ENCODE measurements around the gene MRPL58.

Gene MRPL58

GRCh38 chr17:75001915-75002843 lies 10.3 kb upstream of the MRPL58 start:
- no peak for DNase-seq (ENCODE audit: extremely low spot score)
- TF ChIP-seq ARNT (IDR thresholded peaks at IDR 0.05) (no peak), FOXM1 (IDR thresholded peaks at IDR 0.05; ENCODE audit: borderline replicate concordance) (no peak), NFRKB (IDR thresholded peaks at IDR 0.05) (no peak), ZNF384 (IDR thresholded peaks at IDR 0.05) (no peak), BHLHE40 (IDR thresholded peaks at IDR 0.05; ENCODE audit: borderline replicate concordance) (no peak), LEF1 (IDR thresholded peaks at IDR 0.05; ENCODE audit: borderline replicate concordance) (no peak), CTBP1 (IDR thresholded peaks at IDR 0.05; ENCODE audit: borderline replicate concordance) (no peak), L3MBTL2 (conservative IDR thresholded peaks at IDR 0.05) (no peak), FOXK2 (IDR thresholded peaks at IDR 0.05) (no peak), ELF4 (IDR thresholded peaks at IDR 0.05) (no peak), FOXA1 (IDR thresholded peaks at IDR 0.05) (no peak), TARDBP (IDR thresholded peaks at IDR 0.05) (no peak), SUZ12 (IDR thresholded peaks at IDR 0.05) (no peak), SP1 (IDR thresholded peaks at IDR 0.05) (no peak), HDGF (IDR thresholded peaks at IDR 0.05; ENCODE audit: borderline replicate concordance) (no peak)
- TF ChIP-seq, protein P1, sequence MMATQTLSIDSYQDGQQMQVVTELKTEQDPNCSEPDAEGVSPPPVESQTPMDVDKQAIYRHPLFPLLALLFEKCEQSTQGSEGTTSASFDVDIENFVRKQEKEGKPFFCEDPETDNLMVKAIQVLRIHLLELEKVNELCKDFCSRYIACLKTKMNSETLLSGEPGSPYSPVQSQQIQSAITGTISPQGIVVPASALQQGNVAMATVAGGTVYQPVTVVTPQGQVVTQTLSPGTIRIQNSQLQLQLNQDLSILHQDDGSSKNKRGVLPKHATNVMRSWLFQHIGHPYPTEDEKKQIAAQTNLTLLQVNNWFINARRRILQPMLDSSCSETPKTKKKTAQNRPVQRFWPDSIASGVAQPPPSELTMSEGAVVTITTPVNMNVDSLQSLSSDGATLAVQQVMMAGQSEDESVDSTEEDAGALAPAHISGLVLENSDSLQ (IDR thresholded peaks at IDR 0.05), result no peak
- POLR2A ChIA-PET, result interaction anchor here (0.6 to 3.3 kb wide), 2 partner anchors 10 to 33 kb away, joined by 3 to 23 read pairs; partner anchors contain the start of gene MRPL58
- CTCF ChIA-PET, result interaction anchor here (1.2 kb wide), 1 partner anchor 41 kb away, joined by 4 read pairs; no protein-coding TSS in a partner anchor

DNA sequence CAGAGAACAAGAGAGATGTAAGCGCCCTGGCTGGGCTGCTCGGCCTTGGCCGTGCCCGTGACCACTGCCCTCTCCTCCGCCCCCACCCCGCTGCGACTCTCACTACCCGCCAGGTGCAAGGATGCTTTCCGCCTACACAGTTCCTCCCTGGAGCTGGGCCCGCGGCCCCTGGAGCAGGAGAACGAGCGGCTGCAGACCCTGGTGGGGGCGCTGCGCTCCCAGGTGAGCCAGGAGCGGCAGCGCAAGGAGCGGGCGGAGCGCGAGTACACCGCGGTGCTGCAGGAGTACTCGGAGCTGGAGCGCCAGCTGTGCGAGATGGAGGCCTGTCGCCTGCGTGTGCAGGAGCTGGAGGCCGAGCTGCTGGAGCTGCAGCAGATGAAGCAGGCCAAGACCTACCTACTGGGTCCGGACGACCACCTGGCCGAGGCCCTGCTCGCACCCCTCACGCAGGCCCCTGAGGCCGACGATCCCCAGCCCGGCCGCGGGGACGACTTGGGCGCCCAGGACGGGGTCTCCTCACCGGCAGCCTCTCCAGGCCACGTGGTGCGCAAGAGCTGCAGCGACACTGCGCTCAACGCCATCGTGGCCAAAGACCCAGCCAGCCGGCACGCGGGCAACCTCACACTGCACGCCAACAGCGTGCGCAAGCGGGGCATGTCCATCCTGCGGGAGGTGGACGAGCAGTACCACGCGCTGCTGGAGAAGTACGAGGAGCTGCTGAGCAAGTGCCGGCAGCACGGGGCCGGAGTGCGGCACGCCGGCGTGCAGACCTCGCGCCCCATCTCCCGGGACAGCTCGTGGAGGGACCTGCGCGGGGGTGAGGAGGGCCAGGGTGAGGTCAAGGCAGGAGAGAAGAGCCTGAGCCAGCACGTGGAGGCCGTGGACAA lies 9.2 kb upstream of the MRPL58 start:
- CTCF ChIA-PET, result interaction anchor here (0.6 to 1.4 kb wide), 2 partner anchors 12 to 40 kb away, joined by 3 to 4 read pairs; no protein-coding TSS in a partner anchor

GRCh38 chr17:75003957-75004355 lies 8.5 kb upstream of the MRPL58 start:
- no peak for DNase-seq (ENCODE audit: extremely low spot score)
- ChIA-PET POLR2A (interaction anchor here (3.3 kb wide), 1 partner anchor 8 kb away, joined by 23 read pairs; the partner anchor contains the start of gene MRPL58), CTCF (interaction anchor here (0.6 to 1.4 kb wide), 3 partner anchors 13 to 43 kb away, joined by 3 to 4 read pairs (median 3); no protein-coding TSS in a partner anchor)
- TF ChIP-seq FOXK2 (IDR thresholded peaks at IDR 0.05) (no peak), FOXA1 (IDR thresholded peaks at IDR 0.05) (no peak), NFRKB (IDR thresholded peaks at IDR 0.05) (no peak), TARDBP (IDR thresholded peaks at IDR 0.05) (no peak), L3MBTL2 (conservative IDR thresholded peaks at IDR 0.05) (no peak), SP1 (IDR thresholded peaks at IDR 0.05) (no peak), ZNF384 (IDR thresholded peaks at IDR 0.05) (no peak), HDGF (IDR thresholded peaks at IDR 0.05; ENCODE audit: borderline replicate concordance) (no peak), LEF1 (IDR thresholded peaks at IDR 0.05; ENCODE audit: borderline replicate concordance) (no peak), BHLHE40 (IDR thresholded peaks at IDR 0.05; ENCODE audit: borderline replicate concordance) (no peak), ELF4 (IDR thresholded peaks at IDR 0.05) (no peak), FOXM1 (IDR thresholded peaks at IDR 0.05; ENCODE audit: borderline replicate concordance) (no peak), ARNT (IDR thresholded peaks at IDR 0.05) (no peak), SUZ12 (IDR thresholded peaks at IDR 0.05) (no peak), CTBP1 (IDR thresholded peaks at IDR 0.05; ENCODE audit: borderline replicate concordance) (no peak)
- TF ChIP-seq, protein P1 (IDR thresholded peaks at IDR 0.05), result no peak

More for the DNA sequence above, 9.2 kb upstream of the MRPL58 start:
- POLR2A ChIA-PET, result interaction anchor here (0.6 to 3.3 kb wide), 2 partner anchors 9 to 32 kb away, joined by 3 to 23 read pairs; partner anchors contain the start of gene MRPL58
- DNase-seq (ENCODE audit: extremely low spot score), result no peak
- TF ChIP-seq SP1 (IDR thresholded peaks at IDR 0.05) (no peak), CTBP1 (IDR thresholded peaks at IDR 0.05; ENCODE audit: borderline replicate concordance) (no peak), NFRKB (IDR thresholded peaks at IDR 0.05) (no peak), ZNF384 (IDR thresholded peaks at IDR 0.05) (no peak), BHLHE40 (IDR thresholded peaks at IDR 0.05; ENCODE audit: borderline replicate concordance) (no peak), FOXK2 (IDR thresholded peaks at IDR 0.05) (no peak), FOXA1 (IDR thresholded peaks at IDR 0.05) (no peak)

- ChIA-PET POLR2A (interaction anchor here (0.6 to 1.9 kb wide), 2 partner anchors 9 to 16 kb away, joined by 3 to 17 read pairs; partner anchors contain the start of gene CDR2L), CTCF (interaction anchor here (1.2 kb wide), 1 partner anchor 44 kb away, joined by 3 read pairs; no protein-coding TSS in a partner anchor)
- DNase-seq (ENCODE audit: extremely low spot score), result no peak
- TF ChIP-seq ARNT (IDR thresholded peaks at IDR 0.05) (no peak), NFRKB (IDR thresholded peaks at IDR 0.05) (no peak), SUZ12 (IDR thresholded peaks at IDR 0.05) (no peak), L3MBTL2 (conservative IDR thresholded peaks at IDR 0.05) (no peak), FOXM1 (IDR thresholded peaks at IDR 0.05; ENCODE audit: borderline replicate concordance) (no peak), ZNF384 (IDR thresholded peaks at IDR 0.05) (no peak), LEF1 (IDR thresholded peaks at IDR 0.05; ENCODE audit: borderline replicate concordance) (no peak), FOXK2 (IDR thresholded peaks at IDR 0.05) (no peak), SP1 (IDR thresholded peaks at IDR 0.05) (no peak), CTBP1 (IDR thresholded peaks at IDR 0.05; ENCODE audit: borderline replicate concordance) (no peak), HDGF (IDR thresholded peaks at IDR 0.05; ENCODE audit: borderline replicate concordance) (no peak), FOXA1 (IDR thresholded peaks at IDR 0.05) (no peak), BHLHE40 (IDR thresholded peaks at IDR 0.05; ENCODE audit: borderline replicate concordance) (no peak), ELF4 (IDR thresholded peaks at IDR 0.05) (no peak), TARDBP (IDR thresholded peaks at IDR 0.05) (no peak)
- TF ChIP-seq, protein P1 (IDR thresholded peaks at IDR 0.05), result no peak
These were observed 8.1 kb upstream of the MRPL58 start for GRCh38 chr17:75004371-75004770.
